Neuronal stem cell (in vitro differentiated cells): Measurements from ENCODE around the gene LRMDA.

Experiments used
- DNase-seq: peaks from one replicate; pipeline ENCODE4 v3.0.0-alpha.2; 2013; ENCODE audit warnings: low spot score
- H2AFZ ChIP-seq: one replicate; pipeline ENCODE4 v1.6.1; 2013; ENCODE audit warnings: mild to moderate bottlenecking, low read length, inconsistent platforms
- H2AK5ac ChIP-seq: 2 replicates; pipeline ENCODE4 v1.6.1; 2013; ENCODE audit warnings: low read depth, mild to moderate bottlenecking, inconsistent platforms, low read length, moderate library complexity, mixed read lengths
- H2BK120ac ChIP-seq: 2 replicates; pipeline ENCODE4 v1.6.1; 2013; ENCODE audit warnings: low read depth, mild to moderate bottlenecking, inconsistent platforms, low read length, moderate library complexity, mixed read lengths
- H2BK12ac ChIP-seq: one replicate; pipeline ENCODE4 v1.6.1; 2013; ENCODE audit warnings: low read length, inconsistent platforms
- H2BK15ac ChIP-seq: 2 replicates; pipeline ENCODE4 v1.6.1; 2013; ENCODE audit warnings: mild to moderate bottlenecking, low read length, inconsistent platforms, mixed read lengths
- H2BK5ac ChIP-seq: one replicate; pipeline ENCODE4 v1.6.1; 2013; ENCODE audit warnings: inconsistent platforms, mild to moderate bottlenecking, low read length, moderate library complexity
- H3K14ac ChIP-seq: one replicate; pipeline ENCODE4 v1.6.1; 2013; ENCODE audit warnings: low read length, inconsistent platforms
- H3K18ac ChIP-seq: 2 replicates; pipeline ENCODE4 v1.6.1; 2013; ENCODE audit warnings: low read length, inconsistent platforms
- H3K23ac ChIP-seq: 2 replicates; pipeline ENCODE4 v1.6.1; 2013; ENCODE audit warnings: low read depth, mild to moderate bottlenecking, mixed read lengths, low read length, inconsistent platforms; ENCODE audit not compliant: poor library complexity
- H3K27ac ChIP-seq: replicated peaks from 3 replicates; pipeline ENCODE4 v1.5.1; 2013; ENCODE audit warnings: low read length, inconsistent platforms
- H3K27me3 ChIP-seq, 3 experiments: 2 replicates each; pipeline ENCODE4 v1.6.1; 2013; ENCODE audit warnings: low read length in 3 of 3, mild to moderate bottlenecking in 2 of 3, inconsistent platforms in 1 of 3, low read depth in 1 of 3, mixed read lengths in 1 of 3, moderate library complexity in 1 of 3; ENCODE audit not compliant: control insufficient read depth in 3 of 3, insufficient read depth in 3 of 3
- H3K36me3 ChIP-seq, 2 donors: replicated peaks in 1 of 2; 2 replicates each; pipeline ENCODE4 v1.6.1; 2013; ENCODE audit warnings: low read length in 2 of 2; ENCODE audit not compliant: control insufficient read depth in 2 of 2, insufficient read depth in 2 of 2
- H3K4ac ChIP-seq: 2 replicates; pipeline ENCODE4 v1.6.1; 2013; ENCODE audit warnings: inconsistent platforms, mild to moderate bottlenecking, low read length, moderate library complexity
- H3K4me1 ChIP-seq, 2 donors: 1 replicate in 1 of 2; 2 replicates in 1 of 2; pipeline ENCODE4 v1.6.1; 2013; ENCODE audit warnings: low read length in 2 of 2, low read depth in 1 of 2; ENCODE audit not compliant: control insufficient read depth in 2 of 2, insufficient read depth in 1 of 2
- H3K4me2 ChIP-seq: one replicate; pipeline ENCODE4 v1.6.1; 2013; ENCODE audit warnings: mild to moderate bottlenecking, low read length, inconsistent platforms; ENCODE audit not compliant: insufficient read depth, poor library complexity, severe bottlenecking
- H3K4me3 ChIP-seq, 2 donors: 2 replicates each; pipeline ENCODE4 v1.5.1; 2013; ENCODE audit warnings: low read length in 2 of 2, mild to moderate bottlenecking in 2 of 2, inconsistent platforms in 1 of 2, moderate library complexity in 1 of 2
- H3K79me1 ChIP-seq: one replicate; pipeline ENCODE4 v1.6.1; 2013; ENCODE audit warnings: low read depth, mild to moderate bottlenecking, inconsistent platforms, low read length, moderate library complexity
- H3K9ac ChIP-seq: one replicate; pipeline ENCODE4 v1.6.1; 2013; ENCODE audit warnings: mild to moderate bottlenecking, low read depth, low read length, inconsistent platforms; ENCODE audit not compliant: poor library complexity
- H3K9me3 ChIP-seq, 2 donors: replicated peaks in 1 of 2; 2 replicates each; pipeline versions ENCODE3 to v1.6.1; 2013; ENCODE audit warnings: low read length in 2 of 2, mild to moderate bottlenecking in 2 of 2, inconsistent platforms in 1 of 2, low read depth in 1 of 2, mixed read lengths in 1 of 2, moderate library complexity in 1 of 2; ENCODE audit not compliant: control insufficient read depth in 2 of 2, insufficient read depth in 1 of 2
- H4K8ac ChIP-seq: one replicate; pipeline ENCODE4 v1.6.1; 2013; ENCODE audit warnings: low read depth, mild to moderate bottlenecking, inconsistent platforms, low read length, moderate library complexity
- H4K91ac ChIP-seq: one replicate; pipeline ENCODE4 v1.6.1; 2013; ENCODE audit warnings: low read length, low read depth, mild to moderate bottlenecking, inconsistent platforms; ENCODE audit not compliant: poor library complexity
- WGBS, 2 donors: extraction: QIAGEN DNeasy Blood & Tissue Kit; methylation state at CpG; one replicate each; pipeline ENCODE4 v1.1.7; 2013; ENCODE audit warnings: missing lambda C conversion rate in 2 of 2, mixed read lengths in 1 of 2; ENCODE audit not compliant: insufficient read length in 2 of 2, insufficient replicate concordance in 1 of 2; ENCODE audit errors: extremely low coverage in 2 of 2; 5-methylcytosine and 5-hydroxymethylcytosine counted together

LRMDA gene

DNA sequence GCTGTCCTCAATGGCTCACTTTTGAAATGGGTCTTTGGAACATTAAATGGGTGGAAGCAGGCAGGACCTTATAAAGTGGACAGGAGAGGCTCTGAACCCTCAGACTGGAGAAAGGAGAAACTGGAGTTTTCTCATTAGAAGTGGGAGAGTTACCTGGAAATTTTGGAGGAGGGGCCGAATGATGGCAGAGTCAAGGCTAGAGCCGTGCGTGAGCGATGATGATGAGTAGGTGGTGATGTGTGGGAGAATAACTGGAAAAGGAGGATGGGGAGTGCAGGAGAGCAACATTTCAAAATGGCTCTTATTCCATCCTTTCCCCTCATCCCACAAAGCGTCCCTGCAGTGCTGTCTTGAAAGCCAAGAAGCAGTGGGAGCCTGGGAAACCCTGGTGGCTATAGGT is 274.0 kb downstream of the LRMDA start:
- no peak overlapping the region for H3K9ac ChIP-seq
- no peak overlapping the region for H4K8ac ChIP-seq
- H3K4me1 ChIP-seq: peaks cover 0 to 1% of the 10 kb centered on the region in 2 donors
- H3K4ac ChIP-seq: no peak overlapping the region
- no peak overlapping the region for H3K18ac ChIP-seq
- no peak overlapping the region for H2AK5ac ChIP-seq
- no peak overlapping the region for H3K23ac ChIP-seq
- H2BK15ac ChIP-seq: no peak overlapping the region
- H2BK12ac ChIP-seq: no peak overlapping the region
- peaks cover 0 to 20% (median 0%) of the 10 kb centered on the region in 3 experiments for H3K27me3 ChIP-seq
- no peak overlapping the region for H3K14ac ChIP-seq
- no peaks in the 10 kb centered on the region for H3K79me1 ChIP-seq
- H2AFZ ChIP-seq: no peak overlapping the region
- no peak overlapping the region for H3K4me2 ChIP-seq
- H3K36me3 ChIP-seq: no peaks in the 10 kb centered on the region
- H2BK120ac ChIP-seq: no peak overlapping the region
- H3K4me3 ChIP-seq: no peak overlapping the region
- no peak overlapping the region for H4K91ac ChIP-seq
- no peak for DNase-seq
- WGBS, 2 donors: no CpG with 5 or more reads among the region's 5 CpGs
- H2BK5ac ChIP-seq: no peak overlapping the region
- no peak overlapping the region for H3K27ac ChIP-seq
- H3K9me3 ChIP-seq: no peaks in the 10 kb centered on the region

DNA sequence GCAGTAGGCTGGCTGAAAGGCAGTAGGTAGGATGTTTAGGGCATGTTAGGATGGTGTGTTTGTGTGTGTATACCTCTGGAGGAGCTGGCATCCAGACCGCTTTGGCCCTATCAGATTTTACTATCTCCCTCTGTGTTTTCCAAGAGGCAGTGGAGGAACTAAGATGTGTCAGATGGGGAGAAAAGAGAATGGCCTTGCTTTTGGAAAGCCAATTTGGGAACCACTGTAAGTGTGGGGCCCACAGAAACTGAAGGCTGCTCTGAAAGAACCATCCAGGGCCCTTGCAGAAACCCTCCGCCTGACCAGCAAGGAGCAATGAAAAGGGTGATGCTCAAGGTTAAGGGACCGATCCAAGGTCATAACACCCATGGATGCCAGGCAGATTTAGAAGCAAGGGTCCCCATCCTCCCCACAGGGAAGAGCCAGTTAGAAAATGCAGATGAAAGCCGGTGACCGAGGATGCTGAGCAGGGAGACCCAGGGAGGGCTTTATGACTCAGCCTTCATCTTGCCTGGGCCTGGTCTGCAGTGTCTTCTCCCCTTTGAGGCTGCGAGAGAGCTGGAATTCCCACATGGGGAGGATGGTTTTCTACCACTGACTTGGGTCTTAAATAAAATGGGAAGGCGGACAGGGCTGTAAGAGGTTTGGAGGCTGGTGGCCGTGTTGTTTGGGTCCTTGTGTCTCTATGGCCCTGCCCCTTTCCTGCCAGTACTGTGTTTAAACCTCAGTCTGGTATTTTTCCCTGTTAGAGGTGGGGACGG is 275.8 kb downstream of the LRMDA start:
- H2BK5ac ChIP-seq: no peak overlapping the region
- no peaks in the 10 kb centered on the region for H3K36me3 ChIP-seq
- H3K14ac ChIP-seq: no peak overlapping the region
- no CpG with 5 or more reads among the region's 9 CpGs for WGBS, 2 donors
- H2BK120ac ChIP-seq: no peak overlapping the region
- no peak overlapping the region for H2BK15ac ChIP-seq
- no peak overlapping the region for H4K8ac ChIP-seq
- no peak overlapping the region for H3K4me3 ChIP-seq
- H3K79me1 ChIP-seq: no peaks in the 10 kb centered on the region
- no peaks in the 10 kb centered on the region for H3K9me3 ChIP-seq
- H4K91ac ChIP-seq: no peak overlapping the region
- H3K27ac ChIP-seq: no peak overlapping the region
- no peak overlapping the region for H2AFZ ChIP-seq
- H3K18ac ChIP-seq: no peak overlapping the region
- no peak overlapping the region for H2AK5ac ChIP-seq
- H2BK12ac ChIP-seq: no peak overlapping the region
- H3K9ac ChIP-seq: no peak overlapping the region
- H3K23ac ChIP-seq: no peak overlapping the region
- H3K27me3 ChIP-seq: peaks cover 0 to 23% (median 0%) of the 10 kb centered on the region in 3 experiments
- H3K4ac ChIP-seq: no peak overlapping the region
- H3K4me2 ChIP-seq: no peak overlapping the region
- no peak for DNase-seq
- peaks cover 0 to 1% of the 10 kb centered on the region in 2 donors for H3K4me1 ChIP-seq

DNA sequence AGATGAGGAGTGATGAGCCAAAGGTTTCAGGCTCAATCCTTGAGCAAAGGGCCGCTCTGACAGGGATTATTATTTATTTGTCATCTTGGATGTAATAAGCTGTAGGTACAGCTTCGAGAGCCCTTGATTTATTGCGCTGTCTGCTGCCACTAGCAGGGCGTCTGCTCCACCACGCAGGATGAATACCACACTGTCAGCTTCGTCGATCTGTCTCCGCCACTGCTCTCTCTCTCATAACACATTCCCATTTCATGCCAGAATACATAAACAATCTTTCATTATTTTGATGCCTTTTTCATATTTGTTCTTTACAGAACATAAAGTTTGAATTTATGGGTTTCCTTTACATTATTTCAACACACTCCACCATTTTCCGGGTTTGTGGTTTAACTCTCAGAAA is 276.6 kb downstream of the LRMDA start:
- no peak overlapping the region for H3K4me2 ChIP-seq
- no peak overlapping the region for H3K27ac ChIP-seq

DNA sequence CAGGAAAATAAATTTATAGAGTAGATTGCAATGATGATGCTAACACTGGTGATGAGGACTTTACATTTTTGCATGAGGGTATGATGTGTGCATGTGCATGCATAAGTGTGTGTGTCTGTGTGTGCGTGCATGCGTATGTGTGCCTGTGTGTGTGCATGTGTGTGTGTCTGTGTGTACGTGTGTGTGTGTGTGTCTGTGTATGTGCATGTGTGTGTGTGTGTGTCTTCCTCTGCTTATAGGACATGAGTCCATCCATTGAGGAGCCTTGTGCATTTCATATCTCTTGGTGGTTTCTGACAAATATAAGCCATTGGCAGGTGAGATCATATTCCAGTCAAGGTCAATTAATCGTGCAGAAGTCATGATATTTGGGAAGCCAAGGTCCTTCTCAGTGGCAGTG is 277.8 kb downstream of the LRMDA start:
- no CpG with 5 or more reads among the region's 4 CpGs for WGBS, 2 donors
- no peak overlapping the region for H3K14ac ChIP-seq

More for the DNA sequence above, 276.6 kb downstream of the LRMDA start:
- no peak overlapping the region for H2AFZ ChIP-seq
- H3K9ac ChIP-seq: no peak overlapping the region
- H2BK5ac ChIP-seq: no peak overlapping the region
- no peak overlapping the region for H3K4me3 ChIP-seq
- H2BK120ac ChIP-seq: no peak overlapping the region
- no peaks in the 10 kb centered on the region for H3K9me3 ChIP-seq
- no peak overlapping the region for H2BK15ac ChIP-seq
- H3K14ac ChIP-seq: no peak overlapping the region
- H3K27me3 ChIP-seq: peaks cover 0 to 23% (median 0%) of the 10 kb centered on the region in 3 experiments
- H3K18ac ChIP-seq: no peak overlapping the region
- H2AK5ac ChIP-seq: no peak overlapping the region
- H3K23ac ChIP-seq: no peak overlapping the region
- no peak overlapping the region for H4K91ac ChIP-seq
- no peak for DNase-seq
- no peak overlapping the region for H3K4ac ChIP-seq
- no peaks in the 10 kb centered on the region for H3K79me1 ChIP-seq
- peaks cover 0 to 4% of the 10 kb centered on the region in 2 donors for H3K4me1 ChIP-seq
- no peaks in the 10 kb centered on the region for H3K36me3 ChIP-seq
- no peak overlapping the region for H4K8ac ChIP-seq
- no peak overlapping the region for H2BK12ac ChIP-seq
- no CpG with 5 or more reads among the region's 9 CpGs for WGBS, 2 donors

More for the DNA sequence above, 277.8 kb downstream of the LRMDA start:
- Histone ChIP-seq H3K27me3 (peaks cover 0 to 23% (median 0%) of the 10 kb centered on the region in 3 experiments), H3K27ac (no peak overlapping the region), H3K4me2 (no peak overlapping the region), H2AFZ (no peak overlapping the region), H2BK15ac (no peak overlapping the region), H3K23ac (no peak overlapping the region), H2BK12ac (peak overlapping the region; percentile 97), H3K36me3 (no peaks in the 10 kb centered on the region), H3K9me3 (no peaks in the 10 kb centered on the region), H2BK120ac (no peak overlapping the region), H3K4ac (no peak overlapping the region), H4K8ac (no peak overlapping the region), H3K18ac (peak overlapping the region; percentile 46), H2BK5ac (no peak overlapping the region), H3K79me1 (no peaks in the 10 kb centered on the region), H3K4me3 (peak overlapping the region in 1 of 2 donors; percentile 67), H4K91ac (no peak overlapping the region), H3K4me1 (peaks cover 0 to 4% of the 10 kb centered on the region in 2 donors), H3K9ac (peak overlapping the region; percentile 78), H2AK5ac (no peak overlapping the region)
- DNase-seq: no peak
